GM23338 (cell line): Measurements from ENCODE around the gene LDHD. TPM values are rescaled to one million over a fixed set of nuclear protein-coding genes. Genes with fewer than 3 reads are reported as not detected.

Experiments
- ATAC-seq: fragments of 200-7000 bp; cut with Tn5 transposase; 3 replicates; pipeline ENCODE4 v1.9.1; 2020
- DNase-seq: peaks from one replicate; pipeline ENCODE4 v3.0.0-alpha.2; 2015; ENCODE audit warnings: low spot score
- H2AFZ ChIP-seq: fragments of 200-600 bp; sonication (generic); 2 replicates; pipeline ENCODE4 v1.8.0; 2016; ENCODE audit warnings: antibody characterized with exemption, mild to moderate bottlenecking, moderate library complexity
- H3F3A ChIP-seq: fragments of 200-600 bp; sonication (generic); replicated peaks from 2 replicates; pipeline ENCODE4 v1.8.0; 2017; ENCODE audit warnings: antibody characterized with exemption, mixed run types, low read depth
- H3K27ac ChIP-seq: fragments of 200-600 bp; sonication (generic); 2 replicates; pipeline ENCODE4 v1.6.1; 2016; ENCODE audit warnings: low read depth
- H3K27me3 ChIP-seq: fragments of 200-600 bp; sonication (generic); 2 replicates; pipeline ENCODE4 v1.8.0; 2016; ENCODE audit warnings: mild to moderate bottlenecking, mixed run types, moderate library complexity; ENCODE audit not compliant: insufficient read depth
- H3K36me3 ChIP-seq: fragments of 200-600 bp; sonication (generic); 2 replicates; pipeline ENCODE4 v1.8.0; 2016; ENCODE audit warnings: mild to moderate bottlenecking; ENCODE audit not compliant: insufficient read depth
- H3K4me1 ChIP-seq: fragments of 200-600 bp; sonication (generic); 2 replicates; pipeline ENCODE4 v1.8.0; 2016; ENCODE audit warnings: mild to moderate bottlenecking, moderate library complexity; ENCODE audit not compliant: insufficient read depth
- H3K4me2 ChIP-seq: fragments of 200-600 bp; sonication (generic); 2 replicates; pipeline ENCODE4 v1.7.1; 2017; ENCODE audit warnings: mixed run types
- H3K4me3 ChIP-seq: fragments of 200-600 bp; sonication (generic); 2 replicates; pipeline ENCODE4 v1.6.1; 2016; ENCODE audit warnings: mixed run types
- H3K79me2 ChIP-seq: fragments of 200-600 bp; sonication (generic); replicated peaks from 2 replicates; pipeline ENCODE4 v1.8.0; 2017; ENCODE audit warnings: mild to moderate bottlenecking; ENCODE audit not compliant: insufficient read depth
- H3K9me2 ChIP-seq: fragments of 200-600 bp; sonication (generic); 2 replicates; pipeline ENCODE4 v1.8.0; 2017; ENCODE audit not compliant: insufficient read depth
- H4K20me1 ChIP-seq: fragments of 200-600 bp; sonication (generic); replicated peaks from 2 replicates; pipeline ENCODE4 v1.8.0; 2017; ENCODE audit warnings: mild to moderate bottlenecking; ENCODE audit not compliant: insufficient read depth
- H3K27ac Mint-ChIP-seq: 2 replicates; pipeline ENCODE4 v1.8.0; 2020; ENCODE audit warnings: inconsistent platforms, mild to moderate bottlenecking, moderate library complexity, mixed read lengths
- H3K27me3 Mint-ChIP-seq: 3 replicates; pipeline ENCODE4 v1.8.0; 2022; ENCODE audit warnings: low read depth, mild to moderate bottlenecking, moderate library complexity, mixed read lengths, inconsistent platforms; ENCODE audit not compliant: insufficient read depth, poor library complexity
- H3K36me3 Mint-ChIP-seq: 3 replicates; pipeline ENCODE4 v1.8.0; 2021; ENCODE audit warnings: low read depth, mild to moderate bottlenecking, inconsistent platforms, moderate library complexity, mixed read lengths
- H3K4me1 Mint-ChIP-seq: 3 replicates; pipeline ENCODE4 v1.8.0; 2020; ENCODE audit warnings: mild to moderate bottlenecking, inconsistent platforms, mixed read lengths
- H3K4me3 Mint-ChIP-seq: 3 replicates; pipeline ENCODE4 v1.8.0; 2021; ENCODE audit warnings: moderate library complexity, mild to moderate bottlenecking, inconsistent platforms, mixed read lengths
- H3K9me3 Mint-ChIP-seq: 3 replicates; pipeline ENCODE4 v1.8.0; 2020; ENCODE audit warnings: moderate library complexity, mild to moderate bottlenecking, inconsistent platforms, mixed read lengths
- CREB1 ChIP-seq: fragments of 250-450 bp; sonication (Bioruptor Pico); IDR thresholded peaks from 2 replicates; pipeline ENCODE4 v1.5.0; 2020; ENCODE audit warnings: low read depth, mild to moderate bottlenecking, moderate library complexity
- ETS1 ChIP-seq: IDR thresholded peaks from 2 replicates; pipeline ENCODE4 v1.6.1; 2016; ENCODE audit warnings: antibody characterized with exemption
- EZH2 ChIP-seq: fragments of 200-600 bp; sonication (generic); IDR thresholded peaks from one replicate; pipeline ENCODE4 v1.8.0; 2017; ENCODE audit warnings: antibody characterized with exemption, mild to moderate bottlenecking, low read depth; ENCODE audit not compliant: unreplicated experiment
- EZH2phosphoT487 ChIP-seq: fragments of 200-600 bp; sonication (generic); IDR thresholded peaks from one replicate; pipeline ENCODE4 v1.8.1; 2018; ENCODE audit warnings: antibody characterized with exemption; ENCODE audit not compliant: unreplicated experiment
- JUNB ChIP-seq: IDR thresholded peaks from one replicate; pipeline ENCODE4 v1.6.1; 2016; ENCODE audit warnings: antibody characterized with exemption; ENCODE audit not compliant: unreplicated experiment
- NANOG ChIP-seq: IDR thresholded peaks from 2 replicates; pipeline ENCODE4 v1.6.1; 2016; ENCODE audit warnings: antibody characterized with exemption, borderline replicate concordance
- POLR2AphosphoS5 ChIP-seq: IDR thresholded peaks from 2 replicates; pipeline ENCODE4 v1.6.1; 2016; ENCODE audit warnings: antibody characterized with exemption, low read depth
- STAT1 ChIP-seq: IDR thresholded peaks from one replicate; pipeline ENCODE4 v1.6.1; 2016; ENCODE audit warnings: antibody characterized with exemption; ENCODE audit not compliant: unreplicated experiment
- ZNF114 ChIP-seq: fragments of 250-450 bp; sonication (Bioruptor Pico); IDR thresholded peaks from 2 replicates; pipeline ENCODE4 v1.5.0; 2020; ENCODE audit warnings: mild to moderate bottlenecking, moderate library complexity
- ZNF331 ChIP-seq: fragments of 250-450 bp; sonication (Bioruptor Pico); IDR thresholded peaks from 2 replicates; pipeline ENCODE4 v1.5.0; 2020; ENCODE audit warnings: low read depth, mild to moderate bottlenecking, moderate library complexity
- ZNF462 ChIP-seq: fragments of 250-450 bp; sonication (Bioruptor Pico); IDR thresholded peaks from 2 replicates; pipeline ENCODE4 v1.5.0; 2020; ENCODE audit warnings: mild to moderate bottlenecking, moderate library complexity
- polyA plus RNA-seq: library from polyadenylated mRNA; unstranded; fragments of >200 nt; fragmentation: Nextera tagmentation; extraction: Ambion mirVana; gene quantifications from 2 replicates; pipeline ENCODE4 v1.2.1, GENCODE V29; 2016
- total RNA-seq: library from RNA; depleted of rRNA; stranded (reverse); fragments of >200 nt; shearing (Covaris generic); gene quantifications from 2 replicates; pipeline ENCODE4 v1.2.3, GENCODE V29; 2014
- TF ChIP-seq, protein P1 (sequence below): IDR thresholded peaks from one replicate; pipeline ENCODE4 v1.6.1; 2018; ENCODE audit warnings: antibody characterized with exemption; ENCODE audit not compliant: unreplicated experiment
- TF ChIP-seq, protein P2 (sequence below), 2 experiments: fragments of 200-600 bp in 1 of 2; sonication (generic) in 1 of 2; conservative IDR thresholded peaks; 2 replicates each; pipeline versions ENCODE4 v1.5.1 to v1.6.1; 2016 to 2017; ENCODE audit warnings: antibody characterized with exemption in 2 of 2, low read depth in 2 of 2, mild to moderate bottlenecking in 2 of 2, moderate library complexity in 1 of 2

Gene LDHD
- total and polyA plus RNA-seq, 2 experiments from 2014 or later, result 5.0 to 7.7 TPM

DNA sequence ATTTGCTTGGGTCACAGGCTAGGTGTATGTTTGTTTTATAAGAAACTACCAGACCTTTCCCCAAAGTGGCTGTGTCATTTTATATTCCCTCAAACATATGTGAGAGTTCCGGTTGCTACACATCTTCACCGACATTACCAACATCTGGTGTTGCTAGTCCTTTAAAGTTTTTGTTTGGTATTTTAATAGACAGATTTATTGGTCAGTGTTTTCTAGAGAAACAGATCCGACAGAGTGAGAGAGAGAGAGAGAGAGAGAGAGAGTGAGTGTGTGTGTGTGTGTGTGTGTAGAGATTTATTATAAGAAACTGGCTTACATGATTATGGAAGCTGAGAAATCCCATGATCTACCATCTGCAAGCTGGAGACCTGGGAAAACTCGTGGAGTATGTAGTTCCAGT, 31.0 kb downstream of the LDHD start:
- Mint-ChIP-seq H3K27ac (no peak overlapping the region), H3K27me3 (peaks cover 9% of the 10 kb centered on the region), H3K9me3 (no peaks in the 10 kb centered on the region), H3K4me3 (no peak overlapping the region), H3K4me1 (peaks cover 34% of the 10 kb centered on the region), H3K36me3 (peaks cover 2% of the 10 kb centered on the region; the same call in 1 of the 3 replicates)
- no peak for TF ChIP-seq ETS1
- TF ChIP-seq, protein P1, sequence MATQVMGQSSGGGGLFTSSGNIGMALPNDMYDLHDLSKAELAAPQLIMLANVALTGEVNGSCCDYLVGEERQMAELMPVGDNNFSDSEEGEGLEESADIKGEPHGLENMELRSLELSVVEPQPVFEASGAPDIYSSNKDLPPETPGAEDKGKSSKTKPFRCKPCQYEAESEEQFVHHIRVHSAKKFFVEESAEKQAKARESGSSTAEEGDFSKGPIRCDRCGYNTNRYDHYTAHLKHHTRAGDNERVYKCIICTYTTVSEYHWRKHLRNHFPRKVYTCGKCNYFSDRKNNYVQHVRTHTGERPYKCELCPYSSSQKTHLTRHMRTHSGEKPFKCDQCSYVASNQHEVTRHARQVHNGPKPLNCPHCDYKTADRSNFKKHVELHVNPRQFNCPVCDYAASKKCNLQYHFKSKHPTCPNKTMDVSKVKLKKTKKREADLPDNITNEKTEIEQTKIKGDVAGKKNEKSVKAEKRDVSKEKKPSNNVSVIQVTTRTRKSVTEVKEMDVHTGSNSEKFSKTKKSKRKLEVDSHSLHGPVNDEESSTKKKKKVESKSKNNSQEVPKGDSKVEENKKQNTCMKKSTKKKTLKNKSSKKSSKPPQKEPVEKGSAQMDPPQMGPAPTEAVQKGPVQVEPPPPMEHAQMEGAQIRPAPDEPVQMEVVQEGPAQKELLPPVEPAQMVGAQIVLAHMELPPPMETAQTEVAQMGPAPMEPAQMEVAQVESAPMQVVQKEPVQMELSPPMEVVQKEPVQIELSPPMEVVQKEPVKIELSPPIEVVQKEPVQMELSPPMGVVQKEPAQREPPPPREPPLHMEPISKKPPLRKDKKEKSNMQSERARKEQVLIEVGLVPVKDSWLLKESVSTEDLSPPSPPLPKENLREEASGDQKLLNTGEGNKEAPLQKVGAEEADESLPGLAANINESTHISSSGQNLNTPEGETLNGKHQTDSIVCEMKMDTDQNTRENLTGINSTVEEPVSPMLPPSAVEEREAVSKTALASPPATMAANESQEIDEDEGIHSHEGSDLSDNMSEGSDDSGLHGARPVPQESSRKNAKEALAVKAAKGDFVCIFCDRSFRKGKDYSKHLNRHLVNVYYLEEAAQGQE, result no peak
- no peak for TF ChIP-seq ZNF462 (CRISPR knock-in tag)
- no peak for TF ChIP-seq EZH2
- TF ChIP-seq STAT1, result no peak
- TF ChIP-seq POLR2AphosphoS5, result no peak
- TF ChIP-seq NANOG, result no peak
- TF ChIP-seq ZNF114, result no peak
- TF ChIP-seq JUNB, result no peak
- no peak for TF ChIP-seq EZH2phosphoT487
- TF ChIP-seq, protein P2, sequence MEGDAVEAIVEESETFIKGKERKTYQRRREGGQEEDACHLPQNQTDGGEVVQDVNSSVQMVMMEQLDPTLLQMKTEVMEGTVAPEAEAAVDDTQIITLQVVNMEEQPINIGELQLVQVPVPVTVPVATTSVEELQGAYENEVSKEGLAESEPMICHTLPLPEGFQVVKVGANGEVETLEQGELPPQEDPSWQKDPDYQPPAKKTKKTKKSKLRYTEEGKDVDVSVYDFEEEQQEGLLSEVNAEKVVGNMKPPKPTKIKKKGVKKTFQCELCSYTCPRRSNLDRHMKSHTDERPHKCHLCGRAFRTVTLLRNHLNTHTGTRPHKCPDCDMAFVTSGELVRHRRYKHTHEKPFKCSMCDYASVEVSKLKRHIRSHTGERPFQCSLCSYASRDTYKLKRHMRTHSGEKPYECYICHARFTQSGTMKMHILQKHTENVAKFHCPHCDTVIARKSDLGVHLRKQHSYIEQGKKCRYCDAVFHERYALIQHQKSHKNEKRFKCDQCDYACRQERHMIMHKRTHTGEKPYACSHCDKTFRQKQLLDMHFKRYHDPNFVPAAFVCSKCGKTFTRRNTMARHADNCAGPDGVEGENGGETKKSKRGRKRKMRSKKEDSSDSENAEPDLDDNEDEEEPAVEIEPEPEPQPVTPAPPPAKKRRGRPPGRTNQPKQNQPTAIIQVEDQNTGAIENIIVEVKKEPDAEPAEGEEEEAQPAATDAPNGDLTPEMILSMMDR (conservative IDR thresholded peaks at IDR 0.05; ENCODE audit: low read depth in 2 of 2), result no peak
- no peak for TF ChIP-seq CREB1 (CRISPR knock-in tag)
- TF ChIP-seq ZNF331 (CRISPR knock-in tag), result no peak
- Histone ChIP-seq H3F3A (0 out of 2 replicates have a peak, but pooled peaks cover 8% of the 10 kb centered on the region), H3K4me2 (no peak overlapping the region), H3K27me3 (no peaks in the 10 kb centered on the region), H4K20me1 (peaks cover 12% of the 10 kb centered on the region), H3K9me2 (no peaks in the 10 kb centered on the region), H3K36me3 (0 out of 2 replicates have a peak, but pooled peaks cover 2% of the 10 kb centered on the region), H3K27ac (peak overlapping the region; percentile 45; the same call in 1 of the 2 replicates), H3K4me1 (peaks cover 15% of the 10 kb centered on the region), H3K79me2 (peaks cover 99% of the 10 kb centered on the region), H3K4me3 (no peak overlapping the region), H2AFZ (no peak overlapping the region)
- DNase-seq (no peak), ATAC-seq (no peak)
